PC-9 (cell line): ENCODE data around the gene KIAA0586. TPM values are rescaled to one million over a fixed set of nuclear protein-coding genes. Genes with fewer than 3 reads are reported as not detected.

Experiments used
- BruUV-seq: library from RNA; stranded (reverse); fragments of 400-500 nt; replicated peaks from 2 replicates; lab custom pipeline; 2021; lab: Mats Ljungman, UMichigan
- CTCF ChIA-PET: fragments of 300-600 bp; sonication (Branson Sonifier 250); formaldehyde crosslinking; loops from one replicate; lab custom pipeline; 2022; ENCODE audit warnings: antibody characterized with exemption; lab: Charles Lee
- POLR2A ChIA-PET: fragments of 300-600 bp; sonication (Branson Sonifier 250); formaldehyde crosslinking; loops from one replicate; lab custom pipeline; 2022; ENCODE audit warnings: antibody characterized with exemption; ENCODE audit not compliant: unreplicated experiment; lab: Charles Lee
- DNase-seq, 2 experiments: peaks; one replicate each; pipeline versions ENCODE4 v3.0.0 to v3.0.0-alpha.2; 2015 to 2022; ENCODE audit warnings: mixed read lengths in 1 of 2
- H2AFZ ChIP-seq: fragments of 200-600 bp; sonication (generic); 2 replicates; pipeline ENCODE4 v1.8.1; 2017; ENCODE audit warnings: antibody characterized with exemption
- H3F3A ChIP-seq: fragments of 200-600 bp; sonication (generic); 2 replicates; pipeline ENCODE4 v1.8.1; 2017; ENCODE audit warnings: antibody characterized with exemption, mild to moderate bottlenecking, low read depth; ENCODE audit not compliant: insufficient read depth
- H3K27ac ChIP-seq: fragments of 200-600 bp; sonication (generic); 2 replicates; pipeline ENCODE4 v1.6.1; 2016; ENCODE audit warnings: mixed run types
- H3K27me3 ChIP-seq: fragments of 200-600 bp; sonication (generic); 2 replicates; pipeline ENCODE4 v1.6.1; 2016; ENCODE audit warnings: low read depth, mixed run types; ENCODE audit not compliant: insufficient read depth
- H3K36me3 ChIP-seq: fragments of 200-600 bp; sonication (generic); 2 replicates; pipeline ENCODE4 v1.6.1; 2016; ENCODE audit warnings: low read depth, mixed run types
- H3K4me1 ChIP-seq: fragments of 200-600 bp; sonication (generic); replicated peaks from 2 replicates; pipeline ENCODE4 v1.6.1; 2016; ENCODE audit warnings: mixed run types; ENCODE audit not compliant: insufficient read depth
- H3K4me2 ChIP-seq: fragments of 200-600 bp; sonication (generic); 2 replicates; pipeline ENCODE4 v1.6.1; 2017; ENCODE audit warnings: mixed run types
- H3K4me3 ChIP-seq: fragments of 200-600 bp; sonication (generic); 2 replicates; pipeline ENCODE4 v1.6.1; 2016; ENCODE audit warnings: mixed run types
- H3K79me2 ChIP-seq: fragments of 200-600 bp; sonication (generic); 2 replicates; pipeline ENCODE4 v1.6.1; 2017; ENCODE audit warnings: low read depth, mixed run types
- H3K9me2 ChIP-seq: fragments of 200-600 bp; sonication (generic); 2 replicates; pipeline ENCODE4 v1.8.1; 2017; ENCODE audit warnings: mild to moderate bottlenecking; ENCODE audit not compliant: insufficient read depth
- H3K9me3 ChIP-seq: fragments of 200-600 bp; sonication (generic); 2 replicates; pipeline ENCODE4 v1.8.1; 2016; ENCODE audit warnings: low read depth; ENCODE audit not compliant: insufficient read depth
- H4K20me1 ChIP-seq: fragments of 200-600 bp; sonication (generic); 2 replicates; pipeline ENCODE4 v1.8.1; 2017; ENCODE audit not compliant: insufficient read depth
- CTCF ChIP-seq: fragments of 200-600 bp; sonication (generic); conservative IDR thresholded peaks from 2 replicates; pipeline ENCODE4 v1.6.1; 2017; ENCODE audit warnings: mixed run types, antibody characterized with exemption, mild to moderate bottlenecking, moderate library complexity
- EZH2 ChIP-seq: fragments of 200-600 bp; sonication (generic); IDR thresholded peaks from 2 replicates; pipeline ENCODE4 v1.8.0; 2017; ENCODE audit warnings: antibody characterized with exemption, low read depth
- intact Hi-C: fragments of 100-400 bp; cut with micrococcal nuclease; formaldehyde crosslinking; loops from one replicate; pipeline ENCODE4 v1.10.0; 2022; ENCODE audit not compliant: unreplicated experiment
- total RNA-seq: library from RNA; stranded (reverse); gene quantifications from 2 replicates; pipeline ENCODE4 v1.2.3, GENCODE V29; 2021

KIAA0586 gene
- total RNA-seq, 1 experiment from 2014 or later: 20.4 TPM

- ChIA-PET CTCF (no interaction called here), POLR2A (no interaction called here)
- Histone ChIP-seq H2AFZ (no peak overlapping the region), H3K4me2 (no peak overlapping the region), H3K79me2 (no peaks in the 10 kb centered on the region), H3K9me3 (no peaks in the 10 kb centered on the region), H3K9me2 (no peaks in the 10 kb centered on the region), H3F3A (no peaks in the 10 kb centered on the region), H3K27ac (no peak overlapping the region), H3K27me3 (no peaks in the 10 kb centered on the region), H4K20me1 (no peaks in the 10 kb centered on the region), H3K4me3 (no peak overlapping the region), H3K36me3 (no peaks in the 10 kb centered on the region), H3K4me1 (no peaks in the 10 kb centered on the region)
- no TSS peak for BruUV-seq
- TF ChIP-seq CTCF: no peak
- TF ChIP-seq EZH2: no peak
- intact Hi-C loops: no loop called here
- DNase-seq: no peak
These were observed 64.1 kb downstream of the KIAA0586 start for GRCh38 chr14:58491593-58491992.

DNA sequence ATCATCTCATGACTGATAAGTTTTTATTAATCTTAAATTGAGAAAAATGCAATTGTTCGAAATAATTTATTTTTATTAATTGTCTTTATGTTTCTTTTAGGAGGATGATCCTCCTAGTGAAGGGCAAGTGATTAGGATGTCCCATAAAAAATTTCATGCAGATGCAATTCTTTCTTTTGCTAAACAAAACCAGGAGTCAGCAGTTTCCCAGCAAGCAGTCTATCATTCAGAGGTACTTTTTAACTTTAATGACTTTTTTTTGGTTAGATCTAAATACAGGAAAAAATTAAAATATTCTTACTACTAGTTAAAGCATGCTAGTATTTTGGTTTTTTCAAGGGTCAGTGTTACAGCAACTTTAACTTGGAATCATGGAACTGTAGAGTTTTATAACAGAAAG, 64.5 kb downstream of the KIAA0586 start:
- CTCF ChIA-PET: no interaction called here
- DNase-seq: no peak
- H3K27ac ChIP-seq: no peak overlapping the region
- H3K27me3 ChIP-seq: no peaks in the 10 kb centered on the region
- H4K20me1 ChIP-seq: no peaks in the 10 kb centered on the region
- no peaks in the 10 kb centered on the region for H3K9me3 ChIP-seq
- H3K4me2 ChIP-seq: no peak overlapping the region
- POLR2A ChIA-PET: no interaction called here
- no peaks in the 10 kb centered on the region for H3K79me2 ChIP-seq
- no peak overlapping the region for H3K4me3 ChIP-seq
- TF ChIP-seq EZH2 (no peak), CTCF (no peak)
- no peaks in the 10 kb centered on the region for H3K4me1 ChIP-seq
- H3F3A ChIP-seq: no peaks in the 10 kb centered on the region
- intact Hi-C loops: no loop called here
- no TSS peak for BruUV-seq
- H3K9me2 ChIP-seq: no peaks in the 10 kb centered on the region
- H3K36me3 ChIP-seq: no peaks in the 10 kb centered on the region
- no peak overlapping the region for H2AFZ ChIP-seq

GRCh38 chr14:58501214-58501816, 73.8 kb downstream of the KIAA0586 start:
- Histone ChIP-seq H3K27me3 (no peaks in the 10 kb centered on the region), H3K79me2 (no peaks in the 10 kb centered on the region), H3K4me2 (no peak overlapping the region), H3K36me3 (no peaks in the 10 kb centered on the region), H3K9me2 (no peaks in the 10 kb centered on the region), H2AFZ (no peak overlapping the region), H4K20me1 (no peaks in the 10 kb centered on the region), H3K4me1 (no peaks in the 10 kb centered on the region), H3K9me3 (no peaks in the 10 kb centered on the region), H3K4me3 (no peak overlapping the region), H3K27ac (no peak overlapping the region), H3F3A (no peaks in the 10 kb centered on the region)
- peak; percentile 2 to 51 for DNase-seq
- intact Hi-C loops: loop anchor here (1.0 to 10.0 kb wide), 4 partner anchors 527 to 943 kb away; no protein-coding TSS in a partner anchor
- no peak for TF ChIP-seq EZH2
- TF ChIP-seq CTCF: peak; percentile 86
- POLR2A ChIA-PET: no interaction called here
- CTCF ChIA-PET: interaction anchor here (0.7 to 1.1 kb wide), 4 partner anchors 12 to 1683 kb away, joined by 3 to 4 read pairs (median 3); no protein-coding TSS in a partner anchor
- BruUV-seq: no TSS peak
